Femur (tissue), 1 donor: ENCODE measurements around the gene SP2.
A peak's percentile ranks its signal among the peaks of the same experiment; 100 is the strongest.
"Not testable (repeated sequence)": the region's sequence is repeated elsewhere in the genome, so short reads cannot be mapped to it uniquely, and the experiment has no call there.

ENCODE experiments used
- DNase-seq: peaks from one replicate; pipeline ENCODE4 v3.0.0-alpha.2; 2017

SP2 gene

GRCh38 chr17:47925678-47925988 is 29.6 kb downstream of the SP2 start:
- no peak for DNase-seq

GRCh38 chr17:47927821-47928400 is 31.9 kb downstream of the SP2 start:
- DNase-seq: no peak

- no peak for DNase-seq
Observed at GRCh38 chr17:47928415-47928814, 32.4 kb downstream of the SP2 start.

GRCh38 chr17:47929218-47930000 is 33.4 kb downstream of the SP2 start:
- DNase-seq: no peak

- no peak for DNase-seq
Observed at GRCh38 chr17:47931848-47932247, 35.8 kb downstream of the SP2 start.

GRCh38 chr17:47934856-47935255 is 38.8 kb downstream of the SP2 start:
- no peak for DNase-seq

- not testable (repeated sequence) for DNase-seq
Observed at GRCh38 chr17:47935468-47935867, 39.4 kb downstream of the SP2 start.

GRCh38 chr17:47935961-47936360 is 39.9 kb downstream of the SP2 start:
- no peak for DNase-seq

- DNase-seq: no peak
Observed at GRCh38 chr17:47937941-47938340, 41.9 kb downstream of the SP2 start.

GRCh38 chr17:47941246-47942095 is 45.4 kb downstream of the SP2 start, which contains the start of gene PNPO:
TSS of gene PNPO (plus strand) at chr17:47941571. CDS start at chr17:47941676, 105 bp downstream.
- DNase-seq: peak; percentile 97

- DNase-seq: no peak
Observed at GRCh38 chr17:47942096-47942510, 46.1 kb downstream of the SP2 start.

GRCh38 chr17:47942568-47942967 is 46.5 kb downstream of the SP2 start:
- no peak for DNase-seq

- no peak for DNase-seq
Observed at GRCh38 chr17:47945080-47945479, 49.0 kb downstream of the SP2 start.

- no peak for DNase-seq
Observed at GRCh38 chr17:47945529-47946508, 49.8 kb downstream of the SP2 start.

GRCh38 chr17:47946516-47946915 is 50.5 kb downstream of the SP2 start:
- DNase-seq: no peak

- DNase-seq: peak; percentile 61
Observed at GRCh38 chr17:47946929-47947397, 50.9 kb downstream of the SP2 start.

- DNase-seq: no peak
Observed at GRCh38 chr17:47948706-47949196, 52.7 kb downstream of the SP2 start.

GRCh38 chr17:47949197-47949759 is 53.2 kb downstream of the SP2 start:
- peak; percentile 93 for DNase-seq

GRCh38 chr17:47949946-47950345 is 53.9 kb downstream of the SP2 start:
- DNase-seq: no peak

- no peak for DNase-seq
Observed at GRCh38 chr17:47950448-47950847, 54.4 kb downstream of the SP2 start.

- DNase-seq: no peak
Observed at GRCh38 chr17:47952171-47953021, 56.4 kb downstream of the SP2 start.
